CD14-positive monocyte (primary cell): ENCODE measurements around the gene TMEM132D. TPM values are rescaled to one million over a fixed set of nuclear protein-coding genes. Genes with fewer than 3 reads are reported as not detected.

ENCODE experiments used
- DNase-seq, 3 donors: peaks; one replicate each; pipeline ENCODE4 v3.0.0-alpha.2; 2011 to 2022
- H2AFZ ChIP-seq: 2 replicates; pipeline ENCODE4 v1.6.0; 2012; ENCODE audit warnings: mild to moderate bottlenecking, low read depth, low read length, inconsistent platforms; ENCODE audit not compliant: insufficient read depth, poor library complexity, severe bottlenecking
- H3K27ac ChIP-seq, 2 donors: 1 replicate in 1 of 2; 2 replicates in 1 of 2; pipeline ENCODE4 v1.5.1; 2012 to 2013; ENCODE audit warnings: low read length in 2 of 2, control low read depth in 1 of 2, inconsistent platforms in 1 of 2, low read depth in 1 of 2, mild to moderate bottlenecking in 1 of 2
- H3K27me3 ChIP-seq, 2 donors: one replicate each; pipeline versions ENCODE4 v1.6.0 to v1.6.1; 2011 to 2013; ENCODE audit warnings: low read length in 2 of 2; ENCODE audit not compliant: control insufficient read depth in 2 of 2, insufficient read depth in 2 of 2
- H3K36me3 ChIP-seq, 2 donors: replicated peaks in 1 of 2; 1 replicate in 1 of 2; 2 replicates in 1 of 2; pipeline versions ENCODE4 v1.5.1 to v1.6.1; 2012 to 2013; ENCODE audit warnings: low read length in 2 of 2, control low read depth in 1 of 2, inconsistent platforms in 1 of 2, mild to moderate bottlenecking in 1 of 2; ENCODE audit not compliant: insufficient read depth in 2 of 2, control insufficient read depth in 1 of 2
- H3K4me1 ChIP-seq, 2 donors: 1 replicate in 1 of 2; 2 replicates in 1 of 2; pipeline versions ENCODE4 v1.5.1 to v1.6.1; 2012 to 2013; ENCODE audit warnings: low read length in 2 of 2, control low read depth in 1 of 2, inconsistent platforms in 1 of 2, mild to moderate bottlenecking in 1 of 2, moderate library complexity in 1 of 2; ENCODE audit not compliant: insufficient read depth in 2 of 2, control insufficient read depth in 1 of 2
- H3K4me2 ChIP-seq: replicated peaks from 2 replicates; pipeline ENCODE3; 2012; ENCODE audit warnings: low read length, moderate library complexity, mild to moderate bottlenecking; ENCODE audit not compliant: poor library complexity, severe bottlenecking; ENCODE audit errors: extremely low read depth
- H3K4me3 ChIP-seq, 3 experiments: fragments of 200-600 bp in 1 of 3; sonication (generic) in 1 of 3; replicated peaks in 1 of 3; 1 replicate in 2 of 3; 2 replicates in 1 of 3; pipeline ENCODE4 v1.5.1; 2011 to 2013; ENCODE audit warnings: low read length in 3 of 3, mild to moderate bottlenecking in 3 of 3, control low read depth in 2 of 3, low read depth in 2 of 3, inconsistent platforms in 1 of 3, moderate library complexity in 1 of 3
- H3K79me2 ChIP-seq: 2 replicates; pipeline ENCODE4 v1.6.0; 2012; ENCODE audit warnings: mild to moderate bottlenecking, control low read depth, inconsistent platforms, low read length, moderate library complexity; ENCODE audit not compliant: insufficient read depth
- H3K9ac ChIP-seq: 2 replicates; pipeline ENCODE4 v1.6.0; 2017; ENCODE audit warnings: low read length, mild to moderate bottlenecking; ENCODE audit not compliant: insufficient read depth, poor library complexity, severe bottlenecking
- H3K9me3 ChIP-seq, 2 donors: replicated peaks in 1 of 2; 1 replicate in 1 of 2; 2 replicates in 1 of 2; pipeline versions ENCODE4 v1.5.1 to v1.6.1; 2012 to 2013; ENCODE audit warnings: low read length in 2 of 2, control low read depth in 1 of 2; ENCODE audit not compliant: control insufficient read depth in 1 of 2, insufficient read depth in 1 of 2
- H4K20me1 ChIP-seq: 2 replicates; pipeline ENCODE4 v1.6.0; 2012; ENCODE audit warnings: mild to moderate bottlenecking, low read length, control low read depth, moderate library complexity; ENCODE audit not compliant: insufficient read depth
- H3K27ac Mint-ChIP-seq, 7 donors: one replicate each; pipeline ENCODE4 v1.8.0; 2020; ENCODE audit warnings: mild to moderate bottlenecking in 7 of 7, mixed read lengths in 7 of 7, moderate library complexity in 6 of 7, inconsistent platforms in 2 of 7
- H3K27me3 Mint-ChIP-seq, 3 donors: one replicate each; pipeline ENCODE4 v1.8.0; 2021 to 2022; ENCODE audit warnings: low read depth in 3 of 3, mild to moderate bottlenecking in 3 of 3, mixed read lengths in 3 of 3, moderate library complexity in 3 of 3, inconsistent platforms in 1 of 3
- H3K36me3 Mint-ChIP-seq, 2 donors: one replicate each; pipeline ENCODE4 v1.8.0; 2020; ENCODE audit warnings: mixed read lengths in 2 of 2, inconsistent platforms in 1 of 2, mild to moderate bottlenecking in 1 of 2
- H3K4me1 Mint-ChIP-seq: one replicate; pipeline ENCODE4 v1.8.0; 2020; ENCODE audit warnings: mild to moderate bottlenecking, mixed read lengths
- H3K4me3 Mint-ChIP-seq, 2 donors: one replicate each; pipeline ENCODE4 v1.8.0; 2020; ENCODE audit warnings: mild to moderate bottlenecking in 2 of 2, mixed read lengths in 2 of 2, moderate library complexity in 1 of 2
- H3K9me3 Mint-ChIP-seq, 7 donors: one replicate each; pipeline ENCODE4 v1.8.0; 2020 to 2022; ENCODE audit warnings: mixed read lengths in 7 of 7, mild to moderate bottlenecking in 6 of 7, moderate library complexity in 6 of 7, inconsistent platforms in 2 of 7
- CTCF ChIP-seq: fragments of 200-600 bp; IDR thresholded peaks from one replicate; pipeline ENCODE4 v1.8.0; 2022; ENCODE audit warnings: antibody characterized with exemption, mild to moderate bottlenecking
- WGBS: methylation state at CpG from one replicate; pipeline ENCODE4 v1.1.5; 2013; ENCODE audit warnings: missing lambda C conversion rate; ENCODE audit not compliant: insufficient coverage; 5-methylcytosine and 5-hydroxymethylcytosine counted together
- intact Hi-C, 2 donors: fragments of 100-400 bp; cut with micrococcal nuclease; formaldehyde crosslinking; loops; one replicate each; pipeline versions ENCODE4 v1.15.0 to v1.15.1; 2023
- polyA plus RNA-seq, 3 donors: library from polyadenylated mRNA; depleted of rRNA in 1 of 3; unstranded in 2 of 3; stranded (reverse) in 1 of 3; fragments of 300-500 nt in 2 of 3; fragments of >200 nt in 1 of 3; fragmentation: Illumina TruSeq in 2 of 3; gene quantifications; 1 replicate in 2 of 3; 2 replicates in 1 of 3; pipeline ENCODE4 v1.2.3, GENCODE V29; 2012 to 2021

The TMEM132D gene
- polyA plus RNA-seq, 3 donors, result 0.04 TPM; not detected in 2

- H3K4me2 ChIP-seq, result no peak overlapping the region
- H2AFZ ChIP-seq, result no peak overlapping the region
- no peaks in the 10 kb centered on the region for H3K79me2 ChIP-seq
- Mint-ChIP-seq H3K27me3 (peaks cover 0 to 1% (median 0%) of the 10 kb centered on the region in 3 donors), H3K4me3 (no peak overlapping the region), H3K36me3 (no peaks in the 10 kb centered on the region), H3K4me1 (no peaks in the 10 kb centered on the region), H3K9me3 (peaks cover 0 to 8% (median 2%) of the 10 kb centered on the region in 7 donors), H3K27ac (no peak overlapping the region)
- H3K4me1 ChIP-seq, result no peaks in the 10 kb centered on the region
- H3K9ac ChIP-seq, result no peak overlapping the region
- intact Hi-C loops, result no loop called here
- H4K20me1 ChIP-seq, result no peaks in the 10 kb centered on the region
- no peaks in the 10 kb centered on the region for H3K36me3 ChIP-seq
- 75% methylated on average over 4 of the region's 12 CpGs for WGBS
- no peak for TF ChIP-seq CTCF
- H3K27ac ChIP-seq, result no peak overlapping the region
- H3K27me3 ChIP-seq, result no peaks in the 10 kb centered on the region
- no peak overlapping the region for H3K4me3 ChIP-seq
- peaks cover 5 to 12% of the 10 kb centered on the region in 2 donors for H3K9me3 ChIP-seq
- DNase-seq, result no peak
Measured at GRCh38 chr12:129779989-129780388, 123.8 kb downstream of the TMEM132D start.

GRCh38 chr12:129779033-129779432 lies 124.8 kb downstream of the TMEM132D start:
- peaks cover 5 to 10% of the 10 kb centered on the region in 2 donors for H3K9me3 ChIP-seq
- WGBS, result 100% methylated on average over 1 of the region's 5 CpGs
- no peaks in the 10 kb centered on the region for H3K4me1 Mint-ChIP-seq
- H3K27ac Mint-ChIP-seq, result no peak overlapping the region
- H3K9ac ChIP-seq, result no peak overlapping the region
- H3K36me3 Mint-ChIP-seq, result no peaks in the 10 kb centered on the region
- H3K4me3 ChIP-seq, result no peak overlapping the region
- DNase-seq, result no peak
- no peak for TF ChIP-seq CTCF
- H3K4me3 Mint-ChIP-seq, result no peak overlapping the region
- H4K20me1 ChIP-seq, result no peaks in the 10 kb centered on the region
- H2AFZ ChIP-seq, result no peak overlapping the region
- no peaks in the 10 kb centered on the region for H3K4me1 ChIP-seq
- H3K27me3 ChIP-seq, result no peaks in the 10 kb centered on the region
- H3K79me2 ChIP-seq, result no peaks in the 10 kb centered on the region
- no peak overlapping the region for H3K4me2 ChIP-seq
- H3K27me3 Mint-ChIP-seq, result peaks cover 0 to 1% (median 0%) of the 10 kb centered on the region in 3 donors
- no peaks in the 10 kb centered on the region for H3K36me3 ChIP-seq
- intact Hi-C loops, result no loop called here
- no peak overlapping the region for H3K27ac ChIP-seq
- H3K9me3 Mint-ChIP-seq, result peaks cover 0 to 7% (median 2%) of the 10 kb centered on the region in 7 donors
